Caco-2 (cell line): ENCODE results near the gene ITPRID1. TPM values are rescaled to one million over a fixed set of nuclear protein-coding genes. Genes with fewer than 3 reads are reported as not detected.

Experiments used
- BruUV-seq: library from RNA; stranded (reverse); fragments of 400-500 nt; replicated peaks from 2 replicates; lab custom pipeline; 2021; lab: Mats Ljungman, UMichigan
- CTCF ChIA-PET: fragments of 300-600 bp; sonication (Branson Sonifier 250); formaldehyde crosslinking; loops from one replicate; lab custom pipeline; 2022; ENCODE audit warnings: antibody characterized with exemption; lab: Charles Lee
- POLR2A ChIA-PET: fragments of 300-600 bp; sonication (Branson Sonifier 250); formaldehyde crosslinking; loops from one replicate; lab custom pipeline; 2022; ENCODE audit warnings: antibody characterized with exemption; lab: Charles Lee
- DNase-seq, 2 experiments: peaks; one replicate each; pipeline versions ENCODE4 v3.0.0 to v3.0.0-alpha.2; 2020 to 2022
- H3K27me3 ChIP-seq: replicated peaks from 2 replicates; pipeline ENCODE4 v1.6.0; 2011; ENCODE audit warnings: low read length; ENCODE audit not compliant: control insufficient read depth, insufficient read depth
- H3K36me3 ChIP-seq: 2 replicates; pipeline ENCODE4 v1.5.1; 2011; ENCODE audit warnings: low read length; ENCODE audit not compliant: control insufficient read depth, insufficient read depth
- H3K4me1 ChIP-seq: fragments of 250-450 bp; sonication (Bioruptor Pico); 2 replicates; pipeline ENCODE4 v1.5.1; 2020; ENCODE audit warnings: mild to moderate bottlenecking
- H3K4me3 ChIP-seq: 2 replicates; pipeline ENCODE4 v1.5.1; 2011; ENCODE audit warnings: low read depth, mild to moderate bottlenecking, control low read depth, low read length
- H3K9me3 ChIP-seq: fragments of 250-450 bp; sonication (Bioruptor Pico); 2 replicates; pipeline ENCODE4 v1.5.1; 2020; ENCODE audit warnings: mild to moderate bottlenecking, moderate library complexity
- H3K27ac Mint-ChIP-seq: one replicate; pipeline ENCODE4 v1.8.0; 2022; ENCODE audit warnings: mixed read lengths; ENCODE audit not compliant: unreplicated experiment
- H3K27me3 Mint-ChIP-seq: one replicate; pipeline ENCODE4 v1.8.0; 2022; ENCODE audit warnings: mixed read lengths; ENCODE audit not compliant: insufficient read depth, unreplicated experiment
- H3K36me3 Mint-ChIP-seq: one replicate; pipeline ENCODE4 v1.8.0; 2022; ENCODE audit warnings: mild to moderate bottlenecking, mixed read lengths; ENCODE audit not compliant: insufficient read depth, unreplicated experiment
- H3K4me1 Mint-ChIP-seq: one replicate; pipeline ENCODE4 v1.8.0; 2022; ENCODE audit warnings: low read depth, mixed read lengths; ENCODE audit not compliant: unreplicated experiment
- H3K4me3 Mint-ChIP-seq: one replicate; pipeline ENCODE4 v1.8.0; 2022; ENCODE audit warnings: mild to moderate bottlenecking, moderate library complexity, mixed read lengths; ENCODE audit not compliant: unreplicated experiment
- H3K9me3 Mint-ChIP-seq: one replicate; pipeline ENCODE4 v1.8.0; 2022; ENCODE audit warnings: mixed read lengths; ENCODE audit not compliant: unreplicated experiment
- CTCF ChIP-seq, 2 experiments: fragments of 200-600 bp in 1 of 2; IDR thresholded peaks; 1 replicate in 1 of 2; 2 replicates in 1 of 2; pipeline versions ENCODE4 v1.5.1 to v1.8.0; 2011 to 2022; ENCODE audit warnings: antibody characterized with exemption in 1 of 2, control low read depth in 1 of 2, inconsistent platforms in 1 of 2, low read depth in 1 of 2, low read length in 1 of 2, mild to moderate bottlenecking in 1 of 2, moderate library complexity in 1 of 2; ENCODE audit not compliant: insufficient read depth in 1 of 2, severe bottlenecking in 1 of 2, unreplicated experiment in 1 of 2
- intact Hi-C: fragments of 100-400 bp; cut with micrococcal nuclease; formaldehyde crosslinking; loops from one replicate; pipeline ENCODE4 v1.10.0; 2022; ENCODE audit not compliant: unreplicated experiment
- total RNA-seq: library from RNA; stranded (reverse); gene quantifications from 2 replicates; pipeline ENCODE4 v1.2.3, GENCODE V29; 2022

Gene ITPRID1
- total RNA-seq, 1 experiment from 2014 or later, result 0.09 TPM

GRCh38 chr7:31562002-31562401 is 48.1 kb downstream of the ITPRID1 start:
- Mint-ChIP-seq H3K9me3 (no peaks in the 10 kb centered on the region), H3K27ac (no peak overlapping the region), H3K36me3 (no peaks in the 10 kb centered on the region), H3K4me1 (peaks cover 6% of the 10 kb centered on the region), H3K27me3 (no peaks in the 10 kb centered on the region), H3K4me3 (no peak overlapping the region)
- POLR2A ChIA-PET, result no interaction called here
- CTCF ChIA-PET, result no interaction called here
- peaks cover 7% of the 10 kb centered on the region; the same call in 1 of the 2 replicates for H3K4me1 ChIP-seq
- no peaks in the 10 kb centered on the region; the same call in 1 of the 2 replicates for H3K27me3 ChIP-seq
- intact Hi-C loops, result no loop called here
- no peak overlapping the region for H3K4me3 ChIP-seq
- H3K36me3 ChIP-seq, result no peaks in the 10 kb centered on the region
- TF ChIP-seq CTCF (IDR thresholded peaks at IDR 0.05; ENCODE audit: insufficient read depth in 1 of 2, low read depth in 1 of 2, low read length in 1 of 2, severe bottlenecking in 1 of 2, unreplicated experiment in 1 of 2), result no peak
- BruUV-seq, result no TSS peak
- H3K9me3 ChIP-seq, result no peaks in the 10 kb centered on the region
- DNase-seq, result no peak

GRCh38 chr7:31563522-31563921 is 49.6 kb downstream of the ITPRID1 start:
- no peaks in the 10 kb centered on the region; the same call in 1 of the 2 replicates for H3K27me3 ChIP-seq
- H3K27me3 Mint-ChIP-seq, result no peaks in the 10 kb centered on the region

GRCh38 chr7:31563951-31564350 is 50.1 kb downstream of the ITPRID1 start:
- TF ChIP-seq CTCF (IDR thresholded peaks at IDR 0.05; ENCODE audit: insufficient read depth in 1 of 2, low read depth in 1 of 2, low read length in 1 of 2, severe bottlenecking in 1 of 2, unreplicated experiment in 1 of 2), result no peak
- ChIA-PET CTCF (no interaction called here), POLR2A (no interaction called here)
- Histone ChIP-seq H3K4me3 (no peak overlapping the region), H3K36me3 (no peaks in the 10 kb centered on the region), H3K4me1 (peaks cover 7% of the 10 kb centered on the region; the same call in 1 of the 2 replicates), H3K27me3 (no peaks in the 10 kb centered on the region; the same call in 1 of the 2 replicates), H3K9me3 (no peaks in the 10 kb centered on the region)
- intact Hi-C loops, result no loop called here
- no peaks in the 10 kb centered on the region for H3K9me3 Mint-ChIP-seq
- no TSS peak for BruUV-seq
- DNase-seq, result no peak
- no peaks in the 10 kb centered on the region for H3K36me3 Mint-ChIP-seq
- H3K4me1 Mint-ChIP-seq, result peaks cover 6% of the 10 kb centered on the region
- no peak overlapping the region for H3K27ac Mint-ChIP-seq
- H3K27me3 Mint-ChIP-seq, result no peaks in the 10 kb centered on the region
- no peak overlapping the region for H3K4me3 Mint-ChIP-seq

More at GRCh38 chr7:31563522-31563921, 49.6 kb downstream of the ITPRID1 start:
- Mint-ChIP-seq H3K36me3 (no peaks in the 10 kb centered on the region), H3K9me3 (no peaks in the 10 kb centered on the region), H3K4me3 (no peak overlapping the region), H3K4me1 (peaks cover 6% of the 10 kb centered on the region), H3K27ac (no peak overlapping the region)
- ChIA-PET POLR2A (no interaction called here), CTCF (no interaction called here)
- TF ChIP-seq CTCF (IDR thresholded peaks at IDR 0.05; ENCODE audit: insufficient read depth in 1 of 2, low read depth in 1 of 2, low read length in 1 of 2, severe bottlenecking in 1 of 2, unreplicated experiment in 1 of 2), result no peak
- Histone ChIP-seq H3K36me3 (no peaks in the 10 kb centered on the region), H3K9me3 (no peaks in the 10 kb centered on the region), H3K4me3 (no peak overlapping the region), H3K4me1 (peaks cover 7% of the 10 kb centered on the region; the same call in 1 of the 2 replicates)
- no TSS peak for BruUV-seq
- no peak for DNase-seq
- intact Hi-C loops, result no loop called here
